Keratinocyte (primary cell): ENCODE measurements around the gene MFRP. TPM values are rescaled to one million over a fixed set of nuclear protein-coding genes. Genes with fewer than 3 reads are reported as not detected.

Experiments
- DNase-seq: peaks from one replicate; pipeline ENCODE4 v3.0.0-alpha.2; 2011; ENCODE audit warnings: low read depth, missing footprints, low spot score
- FAIRE-seq: peaks from 2 replicates; lab custom pipeline; 2011; peaks lifted over from hg19 to GRCh38; lab: Jason Lieb, UNC
- H2AFZ ChIP-seq: 2 replicates; pipeline ENCODE4 v1.6.0; 2012; ENCODE audit warnings: low read length, control low read depth, inconsistent platforms; ENCODE audit not compliant: control insufficient read depth
- H3K27ac ChIP-seq: 2 replicates; pipeline ENCODE4 v1.5.1; 2011; ENCODE audit warnings: low read length; ENCODE audit not compliant: control insufficient read depth, insufficient read depth
- H3K27me3 ChIP-seq: 3 replicates; pipeline ENCODE4 v1.6.0; 2011; ENCODE audit warnings: low read length; ENCODE audit not compliant: control insufficient read depth, insufficient read depth; ENCODE audit errors: extremely low read depth
- H3K36me3 ChIP-seq, 2 experiments: 2 replicates in 1 of 2; 3 replicates in 1 of 2; pipeline ENCODE4 v1.5.1; 2011; ENCODE audit warnings: low read length in 2 of 2, mild to moderate bottlenecking in 1 of 2; ENCODE audit not compliant: control insufficient read depth in 2 of 2, insufficient read depth in 2 of 2; ENCODE audit errors: extremely low read depth in 1 of 2
- H3K4me1 ChIP-seq: 3 replicates; pipeline ENCODE4 v1.5.1; 2011; ENCODE audit warnings: low read length; ENCODE audit not compliant: control insufficient read depth, insufficient read depth; ENCODE audit errors: extremely low read depth
- H3K4me2 ChIP-seq: 3 replicates; pipeline ENCODE4 v1.6.0; 2011; ENCODE audit warnings: low read depth, low read length; ENCODE audit not compliant: control insufficient read depth, insufficient read depth; ENCODE audit errors: extremely low read depth
- H3K4me3 ChIP-seq, 3 experiments: fragments of 200-600 bp in 1 of 3; sonication (generic) in 1 of 3; 2 replicates in 2 of 3; 3 replicates in 1 of 3; pipeline ENCODE4 v1.5.1; 2011 to 2016; ENCODE audit warnings: low read length in 3 of 3, mild to moderate bottlenecking in 3 of 3, control low read depth in 2 of 3, inconsistent platforms in 1 of 3, low read depth in 1 of 3, mixed read lengths in 1 of 3, mixed run types in 1 of 3, moderate library complexity in 1 of 3; ENCODE audit not compliant: control insufficient read depth in 2 of 3, insufficient read depth in 2 of 3; ENCODE audit errors: extremely low read depth in 1 of 3
- H3K79me2 ChIP-seq: 2 replicates; pipeline ENCODE4 v1.6.0; 2012; ENCODE audit warnings: low read length; ENCODE audit not compliant: control insufficient read depth, insufficient read depth
- H3K9ac ChIP-seq: 3 replicates; pipeline ENCODE4 v1.6.0; 2011; ENCODE audit warnings: low read length; ENCODE audit not compliant: control insufficient read depth, insufficient read depth; ENCODE audit errors: extremely low read depth
- H3K9me1 ChIP-seq: 3 replicates; pipeline ENCODE4 v1.6.0; 2011; ENCODE audit warnings: low read length; ENCODE audit not compliant: control insufficient read depth, insufficient read depth; ENCODE audit errors: extremely low read depth
- H3K9me3 ChIP-seq: 2 replicates; pipeline ENCODE4 v1.5.1; 2012; ENCODE audit warnings: low read depth, low read length; ENCODE audit not compliant: control insufficient read depth
- H4K20me1 ChIP-seq: 3 replicates; pipeline ENCODE4 v1.6.0; 2011; ENCODE audit warnings: low read length; ENCODE audit not compliant: control insufficient read depth, insufficient read depth; ENCODE audit errors: extremely low read depth
- EZH2 ChIP-seq: IDR thresholded peaks from one replicate; pipeline ENCODE4 v1.6.1; 2012; ENCODE audit warnings: inconsistent platforms, mild to moderate bottlenecking, low read length, moderate library complexity
- dilution Hi-C: fragments of 300-500 bp; cut with MboI; formaldehyde crosslinking; loops from one replicate; pipeline ENCODE4 v1.7.0; 2020; ENCODE audit warnings: low sequenced_read_pairs; ENCODE audit not compliant: extremely low pct_ligation_motif_present
- polyA plus RNA-seq, 5 experiments: library from polyadenylated mRNA; depleted of rRNA in 3 of 5; stranded (reverse) in 3 of 5; stranded (forward) in 1 of 5; unstranded in 1 of 5; fragments of >200 nt; gene quantifications; 1 replicate in 1 of 5; 2 replicates in 3 of 5; 3 replicates in 1 of 5; pipeline versions ENCODE4 v1.2.1 to v1.2.3, GENCODE V29; 2011 to 2012; ENCODE audit warnings: missing spikeins in 2 of 5, low read depth in 1 of 5, low replicate concordance in 1 of 5
- TF ChIP-seq, protein P1 (sequence below), 3 experiments: IDR thresholded peaks in 1 of 3; conservative IDR thresholded peaks in 1 of 3; optimal IDR thresholded peaks in 1 of 3; 2 replicates in 2 of 3; 3 replicates in 1 of 3; pipeline versions ENCODE3 to v1.5.1; 2011; ENCODE audit warnings: low read length in 3 of 3, mild to moderate bottlenecking in 3 of 3, moderate library complexity in 2 of 3, control low read depth in 1 of 3, inconsistent platforms in 1 of 3; ENCODE audit not compliant: insufficient read depth in 2 of 3; ENCODE audit errors: extremely low read depth in 1 of 3

Gene MFRP
- polyA plus RNA-seq, 1 donor (not counting 4 experiments of a cell fraction or from before 2014, with no cell fraction given): not detected

GRCh38 chr11:119300198-119300964 lies 46.1 kb downstream of the MFRP start:
- no peak for DNase-seq
- no peaks in the 10 kb centered on the region for H4K20me1 ChIP-seq
- no peak overlapping the region for H3K9ac ChIP-seq
- H3K36me3 ChIP-seq: peaks cover 27 to 62% of the 10 kb centered on the region in 2 experiments
- no peak overlapping the region for H3K4me2 ChIP-seq
- no peaks in the 10 kb centered on the region for H3K79me2 ChIP-seq
- TF ChIP-seq, protein P1, sequence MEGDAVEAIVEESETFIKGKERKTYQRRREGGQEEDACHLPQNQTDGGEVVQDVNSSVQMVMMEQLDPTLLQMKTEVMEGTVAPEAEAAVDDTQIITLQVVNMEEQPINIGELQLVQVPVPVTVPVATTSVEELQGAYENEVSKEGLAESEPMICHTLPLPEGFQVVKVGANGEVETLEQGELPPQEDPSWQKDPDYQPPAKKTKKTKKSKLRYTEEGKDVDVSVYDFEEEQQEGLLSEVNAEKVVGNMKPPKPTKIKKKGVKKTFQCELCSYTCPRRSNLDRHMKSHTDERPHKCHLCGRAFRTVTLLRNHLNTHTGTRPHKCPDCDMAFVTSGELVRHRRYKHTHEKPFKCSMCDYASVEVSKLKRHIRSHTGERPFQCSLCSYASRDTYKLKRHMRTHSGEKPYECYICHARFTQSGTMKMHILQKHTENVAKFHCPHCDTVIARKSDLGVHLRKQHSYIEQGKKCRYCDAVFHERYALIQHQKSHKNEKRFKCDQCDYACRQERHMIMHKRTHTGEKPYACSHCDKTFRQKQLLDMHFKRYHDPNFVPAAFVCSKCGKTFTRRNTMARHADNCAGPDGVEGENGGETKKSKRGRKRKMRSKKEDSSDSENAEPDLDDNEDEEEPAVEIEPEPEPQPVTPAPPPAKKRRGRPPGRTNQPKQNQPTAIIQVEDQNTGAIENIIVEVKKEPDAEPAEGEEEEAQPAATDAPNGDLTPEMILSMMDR (optimal IDR thresholded peaks at IDR 0.05 in 1 of 3, IDR thresholded peaks at IDR 0.05 in 1 of 3, conservative IDR thresholded peaks at IDR 0.05 in 1 of 3; ENCODE audit: extremely low read depth in 1 of 3, insufficient read depth in 2 of 3, low read length in 3 of 3): no peak
- no peak for TF ChIP-seq EZH2
- no peak for FAIRE-seq
- H3K27me3 ChIP-seq: no peaks in the 10 kb centered on the region
- H3K4me1 ChIP-seq: peaks cover 8% of the 10 kb centered on the region
- H3K27ac ChIP-seq: no peak overlapping the region
- dilution Hi-C loops: no loop called here
- H2AFZ ChIP-seq: no peak overlapping the region
- no peaks in the 10 kb centered on the region for H3K9me1 ChIP-seq
- no peaks in the 10 kb centered on the region for H3K9me3 ChIP-seq
- no peak overlapping the region for H3K4me3 ChIP-seq

- Histone ChIP-seq H4K20me1 (no peaks in the 10 kb centered on the region), H3K4me3 (no peak overlapping the region), H3K4me2 (no peak overlapping the region), H3K9me3 (no peaks in the 10 kb centered on the region), H3K4me1 (peaks cover 8% of the 10 kb centered on the region), H3K79me2 (no peaks in the 10 kb centered on the region), H2AFZ (no peak overlapping the region), H3K27me3 (no peaks in the 10 kb centered on the region), H3K9me1 (no peaks in the 10 kb centered on the region), H3K9ac (no peak overlapping the region), H3K36me3 (peaks cover 27 to 59% of the 10 kb centered on the region in 2 experiments), H3K27ac (no peak overlapping the region)
- dilution Hi-C loops: no loop called here
- FAIRE-seq (no peak), DNase-seq (no peak)
- no peak for TF ChIP-seq EZH2
- TF ChIP-seq, protein P1 (optimal IDR thresholded peaks at IDR 0.05 in 1 of 3, IDR thresholded peaks at IDR 0.05 in 1 of 3, conservative IDR thresholded peaks at IDR 0.05 in 1 of 3; ENCODE audit: extremely low read depth in 1 of 3, insufficient read depth in 2 of 3, low read length in 3 of 3): no peak
Measured at GRCh38 chr11:119299416-119299815, 47.1 kb downstream of the MFRP start.
